ENCODE measurements around the gene THEM5.

THEM5 gene

DNA sequence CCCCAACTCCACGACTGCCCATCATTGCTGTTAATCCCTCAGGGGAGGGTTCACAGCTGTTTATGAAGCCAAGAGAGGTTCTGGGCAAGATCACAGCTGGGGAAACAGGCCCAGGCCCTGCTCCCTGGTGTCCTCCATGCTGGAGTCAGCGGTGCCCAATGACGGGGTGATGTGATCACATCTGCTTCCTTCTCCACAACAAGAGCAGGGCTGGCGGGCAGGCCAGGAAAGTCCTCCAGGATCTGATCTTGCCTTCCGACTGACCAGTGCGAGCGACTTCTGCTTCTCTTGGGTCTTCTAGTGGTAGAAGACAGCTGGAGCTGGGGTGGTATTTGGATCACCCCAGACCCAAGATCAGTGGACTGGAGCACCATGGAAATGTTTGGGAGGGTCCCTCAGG, 47.3 kb downstream of the THEM5 start:
- Histone ChIP-seq H3K36me3 (ENCODE audit: control insufficient read depth, insufficient read depth, low read length) (peaks cover 11% of the 10 kb centered on the region), H3K4me1 (ENCODE audit: control insufficient read depth, insufficient read depth, low read length, poor library complexity, severe bottlenecking) (no peaks in the 10 kb centered on the region), H3K9me3 (ENCODE audit: control insufficient read depth, low read length) (no peaks in the 10 kb centered on the region), H3K4me3 (ENCODE audit: insufficient read depth, low read depth, low read length, poor library complexity, severe bottlenecking) (no peak overlapping the region), H3K27me3 (replicated peaks; ENCODE audit: control insufficient read depth, insufficient read depth, low read length, poor library complexity, severe bottlenecking) (no peaks in the 10 kb centered on the region), H3K27ac (ENCODE audit: insufficient read depth, low read length, poor library complexity, severe bottlenecking) (no peak overlapping the region)
- DNase-seq, result no peak

DNA sequence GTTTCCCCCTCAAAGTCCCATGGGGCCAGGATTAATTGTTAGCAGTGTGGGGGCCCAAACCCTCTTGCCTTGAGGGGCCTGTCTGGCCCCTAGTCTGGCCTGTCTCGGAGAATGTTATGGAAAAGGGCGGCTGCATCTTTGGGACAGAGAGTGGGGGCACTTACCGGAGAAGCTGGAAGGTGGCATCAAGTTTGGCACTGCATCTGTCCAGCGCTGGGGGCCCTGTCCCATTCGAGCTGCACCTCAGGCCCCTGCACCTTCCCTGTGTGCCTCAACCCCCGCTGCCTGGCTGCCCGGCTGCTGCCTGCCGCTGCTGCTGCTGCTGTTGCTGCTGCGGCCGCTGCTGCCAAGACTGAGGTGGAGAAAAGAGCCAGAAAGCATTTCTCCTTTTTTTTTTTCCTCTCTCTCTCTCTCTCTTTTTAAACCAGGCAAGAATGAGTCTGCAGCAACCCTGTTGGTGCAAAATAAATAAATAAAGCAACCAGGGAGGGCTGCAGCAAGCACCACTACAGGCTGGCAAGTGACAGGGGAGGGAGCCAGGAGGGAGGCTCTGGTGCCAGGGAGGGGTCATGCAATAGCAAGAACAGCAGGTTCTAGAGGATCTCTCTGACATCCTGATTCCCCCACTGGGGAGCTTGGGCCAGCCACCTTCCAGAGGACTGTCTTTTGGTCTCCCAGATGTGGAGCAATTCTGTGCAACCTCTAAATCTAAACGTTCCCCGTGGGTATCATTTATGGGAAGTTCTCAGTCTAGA, 48.3 kb downstream of the THEM5 start, which contains the start of gene LINGO4:
Gene LINGO4, minus strand, starts transcription at position 354 of the 755 bp plus-strand sequence. CDS start 2,715 bp downstream, outside the sequence.
- no peak for DNase-seq
- H3K27ac ChIP-seq (ENCODE audit: insufficient read depth, low read length, poor library complexity, severe bottlenecking), result no peak within 1 kb of the TSS
- H3K9me3 ChIP-seq (ENCODE audit: control insufficient read depth, low read length), result no peaks in the 10 kb centered on the region
- no peaks in the 10 kb centered on the region for H3K27me3 ChIP-seq (replicated peaks; ENCODE audit: control insufficient read depth, insufficient read depth, low read length, poor library complexity, severe bottlenecking)
- peaks cover 5% of the 10 kb centered on the region for H3K4me1 ChIP-seq (ENCODE audit: control insufficient read depth, insufficient read depth, low read length, poor library complexity, severe bottlenecking)
- no peak within 1 kb of the TSS for H3K4me3 ChIP-seq (ENCODE audit: insufficient read depth, low read depth, low read length, poor library complexity, severe bottlenecking)
- peaks cover 7% of the 10 kb centered on the region for H3K36me3 ChIP-seq (ENCODE audit: control insufficient read depth, insufficient read depth, low read length)

DNA sequence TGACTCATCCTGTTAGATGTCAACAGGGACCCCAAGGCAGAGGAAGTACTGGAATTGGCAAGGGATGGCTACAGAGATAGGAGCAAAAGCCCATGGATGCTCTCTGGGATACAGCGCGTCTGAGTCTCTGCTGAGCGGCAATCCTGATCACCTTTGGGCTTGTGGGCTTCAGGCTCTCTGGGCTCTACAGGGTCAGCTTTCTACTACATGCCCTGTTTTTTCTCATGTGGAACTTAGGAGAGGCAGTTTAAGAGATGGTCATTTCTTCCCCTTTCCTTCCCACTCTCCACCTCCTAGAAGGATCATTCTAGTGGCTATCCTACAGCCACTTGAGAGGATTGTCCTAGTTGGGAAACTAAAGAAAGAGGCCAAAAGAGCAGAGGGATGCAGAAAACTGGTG, 49.6 kb downstream of the THEM5 start:
- Histone ChIP-seq H3K9me3 (ENCODE audit: control insufficient read depth, low read length) (no peaks in the 10 kb centered on the region), H3K27me3 (replicated peaks; ENCODE audit: control insufficient read depth, insufficient read depth, low read length, poor library complexity, severe bottlenecking) (no peaks in the 10 kb centered on the region), H3K36me3 (ENCODE audit: control insufficient read depth, insufficient read depth, low read length) (peaks cover 7% of the 10 kb centered on the region), H3K27ac (ENCODE audit: insufficient read depth, low read length, poor library complexity, severe bottlenecking) (no peak overlapping the region), H3K4me1 (ENCODE audit: control insufficient read depth, insufficient read depth, low read length, poor library complexity, severe bottlenecking) (peaks cover 8% of the 10 kb centered on the region), H3K4me3 (ENCODE audit: insufficient read depth, low read depth, low read length, poor library complexity, severe bottlenecking) (no peak overlapping the region)
- DNase-seq, result no peak

DNA sequence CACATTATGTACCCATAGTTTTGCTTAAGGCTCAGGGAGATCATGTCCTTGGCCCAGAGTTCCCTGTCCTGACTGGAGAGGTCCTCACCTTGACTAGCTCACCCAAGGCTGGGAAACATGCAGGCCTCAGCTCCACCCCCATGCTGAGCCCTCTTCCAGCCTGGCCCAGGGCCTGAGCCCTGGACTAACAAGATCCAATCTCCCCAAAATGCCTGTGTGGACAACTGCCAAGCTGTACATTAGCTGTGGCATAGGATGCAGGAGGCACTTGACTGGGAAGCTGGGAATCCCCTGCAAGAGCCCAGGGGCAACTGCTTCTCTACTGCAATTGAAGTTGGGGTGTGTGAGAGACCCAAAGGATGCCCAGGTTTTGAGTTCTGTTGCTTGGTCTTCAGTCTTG, 50.3 kb downstream of the THEM5 start:
- no peak overlapping the region for H3K27ac ChIP-seq (ENCODE audit: insufficient read depth, low read length, poor library complexity, severe bottlenecking)
- no peak overlapping the region for H3K4me3 ChIP-seq (ENCODE audit: insufficient read depth, low read depth, low read length, poor library complexity, severe bottlenecking)
- no peaks in the 10 kb centered on the region for H3K27me3 ChIP-seq (replicated peaks; ENCODE audit: control insufficient read depth, insufficient read depth, low read length, poor library complexity, severe bottlenecking)
- H3K36me3 ChIP-seq (ENCODE audit: control insufficient read depth, insufficient read depth, low read length), result peaks cover under 1% of the 10 kb centered on the region
- DNase-seq, result no peak
- no peaks in the 10 kb centered on the region for H3K9me3 ChIP-seq (ENCODE audit: control insufficient read depth, low read length)
- peaks cover 8% of the 10 kb centered on the region for H3K4me1 ChIP-seq (ENCODE audit: control insufficient read depth, insufficient read depth, low read length, poor library complexity, severe bottlenecking)

DNA sequence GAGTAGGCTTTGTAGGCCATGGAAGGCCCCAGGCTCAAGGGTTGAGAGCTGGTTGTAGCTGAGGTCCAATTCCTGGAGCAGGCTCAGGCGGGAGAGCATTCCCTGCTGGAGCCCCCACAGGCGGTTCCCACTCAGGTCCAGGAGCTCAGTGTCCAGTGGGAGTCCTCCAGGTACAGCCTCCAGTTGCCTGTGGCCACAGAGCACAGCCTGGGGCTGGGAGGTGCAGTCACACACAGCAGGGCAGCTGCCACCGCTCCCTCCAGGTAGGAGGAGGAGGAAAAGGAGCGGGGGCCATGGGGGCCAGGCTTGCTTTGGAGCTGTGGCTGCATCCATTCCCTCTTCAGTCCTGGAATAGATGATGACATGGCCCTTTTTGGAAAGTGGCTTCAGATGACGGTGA, 51.1 kb downstream of the THEM5 start:
- no peak for DNase-seq
- peaks cover 8% of the 10 kb centered on the region for H3K4me1 ChIP-seq (ENCODE audit: control insufficient read depth, insufficient read depth, low read length, poor library complexity, severe bottlenecking)
- no peak overlapping the region for H3K4me3 ChIP-seq (ENCODE audit: insufficient read depth, low read depth, low read length, poor library complexity, severe bottlenecking)
- no peaks in the 10 kb centered on the region for H3K27me3 ChIP-seq (replicated peaks; ENCODE audit: control insufficient read depth, insufficient read depth, low read length, poor library complexity, severe bottlenecking)
- H3K27ac ChIP-seq (ENCODE audit: insufficient read depth, low read length, poor library complexity, severe bottlenecking), result no peak overlapping the region
- no peaks in the 10 kb centered on the region for H3K36me3 ChIP-seq (ENCODE audit: control insufficient read depth, insufficient read depth, low read length)
- H3K9me3 ChIP-seq (ENCODE audit: control insufficient read depth, low read length), result no peaks in the 10 kb centered on the region

DNA sequence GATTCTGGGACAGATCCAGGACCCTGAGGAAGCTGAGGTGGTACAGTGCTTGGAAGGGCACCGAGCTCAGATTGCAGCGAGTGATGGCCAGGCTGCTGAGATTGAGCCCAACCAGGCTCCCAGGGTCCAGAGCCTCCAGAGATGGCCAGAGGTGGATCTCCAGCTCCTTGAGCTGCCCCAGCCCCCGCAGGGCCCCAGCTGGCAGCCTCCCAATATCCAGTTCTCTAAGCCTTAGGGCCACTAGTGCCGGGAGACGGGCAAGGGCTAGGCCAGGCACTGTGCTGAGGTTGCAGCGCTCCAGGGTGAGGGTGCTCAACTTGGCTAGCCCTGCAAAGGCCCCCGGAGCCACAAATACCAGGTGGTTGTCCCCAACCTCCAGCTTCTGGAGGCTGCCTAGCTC, 51.7 kb downstream of the THEM5 start:
- no peaks in the 10 kb centered on the region for H3K27me3 ChIP-seq (replicated peaks; ENCODE audit: control insufficient read depth, insufficient read depth, low read length, poor library complexity, severe bottlenecking)
- H3K4me3 ChIP-seq (ENCODE audit: insufficient read depth, low read depth, low read length, poor library complexity, severe bottlenecking), result no peak overlapping the region
- H3K36me3 ChIP-seq (ENCODE audit: control insufficient read depth, insufficient read depth, low read length), result no peaks in the 10 kb centered on the region
- no peak for DNase-seq
- H3K4me1 ChIP-seq (ENCODE audit: control insufficient read depth, insufficient read depth, low read length, poor library complexity, severe bottlenecking), result peaks cover 8% of the 10 kb centered on the region
- no peaks in the 10 kb centered on the region for H3K9me3 ChIP-seq (ENCODE audit: control insufficient read depth, low read length)
- H3K27ac ChIP-seq (ENCODE audit: insufficient read depth, low read length, poor library complexity, severe bottlenecking), result no peak overlapping the region

DNA sequence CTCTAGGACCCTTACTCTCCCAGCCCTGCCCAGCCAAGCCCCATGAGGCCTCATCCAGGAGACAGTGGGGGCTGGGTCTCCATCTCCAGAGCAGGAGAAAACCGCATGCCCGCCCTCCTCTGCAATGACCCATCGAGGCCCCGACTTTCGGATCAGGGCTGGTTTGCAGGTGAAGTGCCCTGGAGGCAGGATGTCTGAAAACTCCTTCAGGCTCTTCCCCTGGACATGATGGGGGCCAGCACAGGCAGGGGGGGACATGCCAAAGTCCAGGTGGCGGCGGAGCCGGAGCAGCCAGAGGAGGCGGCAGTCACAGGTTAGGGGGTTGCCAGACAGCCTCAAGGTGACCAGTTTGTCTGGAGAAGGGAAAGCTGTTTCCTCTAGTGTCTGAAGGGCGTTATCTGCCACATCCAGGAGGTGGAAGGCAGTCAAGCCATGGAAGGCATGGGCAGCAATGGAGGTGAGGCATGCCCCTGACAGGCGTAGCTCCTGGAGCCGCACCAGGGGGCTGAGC, 52.1 kb downstream of the THEM5 start:
- no peak overlapping the region for H3K4me3 ChIP-seq (ENCODE audit: insufficient read depth, low read depth, low read length, poor library complexity, severe bottlenecking)
- no peak for DNase-seq
- no peaks in the 10 kb centered on the region for H3K36me3 ChIP-seq (ENCODE audit: control insufficient read depth, insufficient read depth, low read length)
- no peaks in the 10 kb centered on the region for H3K27me3 ChIP-seq (replicated peaks; ENCODE audit: control insufficient read depth, insufficient read depth, low read length, poor library complexity, severe bottlenecking)
- no peak overlapping the region for H3K27ac ChIP-seq (ENCODE audit: insufficient read depth, low read length, poor library complexity, severe bottlenecking)
- H3K9me3 ChIP-seq (ENCODE audit: control insufficient read depth, low read length), result no peaks in the 10 kb centered on the region
- H3K4me1 ChIP-seq (ENCODE audit: control insufficient read depth, insufficient read depth, low read length, poor library complexity, severe bottlenecking), result peaks cover 8% of the 10 kb centered on the region

DNA sequence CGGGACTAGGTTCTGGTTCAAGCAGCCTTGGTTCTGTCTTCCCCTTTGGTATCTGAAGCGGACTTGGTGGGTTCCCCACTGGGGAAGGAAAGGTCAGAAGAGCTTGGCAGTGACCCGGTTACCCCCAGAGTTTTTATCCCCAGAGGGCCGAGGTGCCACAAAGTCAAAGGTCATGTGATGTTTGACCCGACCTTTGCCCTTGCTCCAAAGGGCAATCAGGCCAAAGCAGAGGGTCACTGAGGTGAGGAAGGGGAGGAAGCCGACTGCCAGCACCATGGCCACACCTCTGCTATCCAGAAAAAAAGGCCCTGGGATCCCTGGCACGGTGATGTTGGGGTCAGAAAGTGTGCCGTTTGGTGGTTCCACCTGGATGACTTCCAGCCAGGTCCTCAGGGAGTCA, 52.7 kb downstream of the THEM5 start:
- peaks cover 8% of the 10 kb centered on the region for H3K4me1 ChIP-seq (ENCODE audit: control insufficient read depth, insufficient read depth, low read length, poor library complexity, severe bottlenecking)
- H3K9me3 ChIP-seq (ENCODE audit: control insufficient read depth, low read length), result no peaks in the 10 kb centered on the region
- no peaks in the 10 kb centered on the region for H3K27me3 ChIP-seq (replicated peaks; ENCODE audit: control insufficient read depth, insufficient read depth, low read length, poor library complexity, severe bottlenecking)
- no peak overlapping the region for H3K27ac ChIP-seq (ENCODE audit: insufficient read depth, low read length, poor library complexity, severe bottlenecking)
- no peak for DNase-seq
- no peaks in the 10 kb centered on the region for H3K36me3 ChIP-seq (ENCODE audit: control insufficient read depth, insufficient read depth, low read length)
- H3K4me3 ChIP-seq (ENCODE audit: insufficient read depth, low read depth, low read length, poor library complexity, severe bottlenecking), result no peak overlapping the region

DNA sequence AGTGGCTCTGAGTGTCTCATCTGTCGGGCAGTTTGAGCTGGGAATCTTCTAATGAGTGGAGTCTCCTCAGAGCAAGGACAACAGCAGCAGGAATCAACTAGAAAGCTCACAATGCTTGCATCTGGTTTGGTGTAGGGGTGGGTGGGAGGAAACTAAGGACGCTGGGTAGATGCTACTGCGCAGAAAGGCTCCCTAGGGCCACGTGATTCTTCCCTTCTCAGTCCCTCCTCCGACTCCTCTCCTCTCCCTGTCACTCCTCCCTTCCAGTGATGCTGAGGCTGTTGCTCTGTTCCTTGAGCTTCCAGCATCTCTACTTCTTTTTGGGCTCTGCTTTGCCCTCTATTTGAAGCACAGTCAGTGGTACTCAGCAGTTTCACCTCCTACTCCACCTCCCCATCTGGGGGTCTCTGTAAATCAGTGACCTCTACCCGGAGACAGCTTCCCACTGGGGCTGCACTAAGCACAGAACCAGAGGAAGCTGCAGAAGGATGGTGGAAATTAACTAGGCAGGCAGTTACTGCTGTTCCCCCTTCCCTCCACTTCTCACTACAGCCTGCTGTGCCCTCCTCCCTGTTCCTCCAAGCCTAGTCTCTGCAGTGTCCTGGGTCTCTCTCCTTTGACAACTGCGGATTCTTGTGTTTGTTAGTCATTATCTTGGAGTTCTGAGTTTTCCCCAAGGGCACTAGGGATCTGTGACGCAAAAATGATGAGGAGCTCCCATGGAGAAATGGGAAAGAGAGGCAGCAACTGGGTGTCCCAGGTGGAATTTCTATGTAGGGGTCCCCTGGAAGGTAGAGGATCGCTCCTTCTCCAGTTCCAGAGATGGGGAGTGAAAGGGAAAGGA, 54.1 kb downstream of the THEM5 start:
- Histone ChIP-seq H3K27ac (ENCODE audit: insufficient read depth, low read length, poor library complexity, severe bottlenecking) (no peak overlapping the region), H3K9me3 (ENCODE audit: control insufficient read depth, low read length) (no peaks in the 10 kb centered on the region), H3K4me1 (ENCODE audit: control insufficient read depth, insufficient read depth, low read length, poor library complexity, severe bottlenecking) (peaks cover 8% of the 10 kb centered on the region), H3K36me3 (ENCODE audit: control insufficient read depth, insufficient read depth, low read length) (no peaks in the 10 kb centered on the region), H3K4me3 (ENCODE audit: insufficient read depth, low read depth, low read length, poor library complexity, severe bottlenecking) (no peak overlapping the region), H3K27me3 (replicated peaks; ENCODE audit: control insufficient read depth, insufficient read depth, low read length, poor library complexity, severe bottlenecking) (no peaks in the 10 kb centered on the region)
- no peak for DNase-seq

DNA sequence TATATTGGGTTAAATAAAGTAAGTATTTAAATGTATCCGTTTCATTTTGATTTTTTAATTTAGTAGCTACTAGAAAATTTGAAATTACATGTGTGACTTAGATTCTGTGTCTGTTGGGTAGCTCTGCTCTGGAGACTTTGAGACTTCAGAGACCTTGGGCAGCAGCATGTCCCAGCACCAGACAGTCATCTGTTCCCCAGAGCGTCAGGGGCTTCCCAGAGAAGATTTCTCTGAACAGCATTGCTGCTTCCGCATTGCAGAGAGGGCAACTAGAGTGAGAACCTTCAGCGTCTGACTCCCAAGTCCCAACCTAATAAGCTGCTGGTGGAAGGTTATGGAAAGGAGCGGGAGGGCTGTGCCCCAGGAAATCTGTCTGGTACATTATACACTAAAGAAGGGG, 54.9 kb downstream of the THEM5 start:
- Histone ChIP-seq H3K9me3 (ENCODE audit: control insufficient read depth, low read length) (no peaks in the 10 kb centered on the region), H3K4me3 (ENCODE audit: insufficient read depth, low read depth, low read length, poor library complexity, severe bottlenecking) (no peak overlapping the region), H3K27ac (ENCODE audit: insufficient read depth, low read length, poor library complexity, severe bottlenecking) (no peak overlapping the region), H3K4me1 (ENCODE audit: control insufficient read depth, insufficient read depth, low read length, poor library complexity, severe bottlenecking) (peaks cover 8% of the 10 kb centered on the region), H3K36me3 (ENCODE audit: control insufficient read depth, insufficient read depth, low read length) (no peaks in the 10 kb centered on the region), H3K27me3 (replicated peaks; ENCODE audit: control insufficient read depth, insufficient read depth, low read length, poor library complexity, severe bottlenecking) (no peaks in the 10 kb centered on the region)
- no peak for DNase-seq

Measured in effector memory CD4-positive, alpha-beta T cell (primary cell).